ENCODE data around the gene TTC19. TPM values are rescaled to one million over a fixed set of nuclear protein-coding genes. Genes with fewer than 3 reads are reported as not detected.
"Not testable (repeated sequence)": the region's sequence is repeated elsewhere in the genome, so short reads cannot be mapped to it uniquely, and the experiment has no call there.

TTC19 gene
- total RNA-seq, 2 donors from 2014 or later, result 44.5 to 55.2 TPM

- H3K9ac ChIP-seq (ENCODE audit: low read depth in 2 of 2, low read length in 2 of 2), result no peak overlapping the region
- H3K9me3 ChIP-seq, result no peaks in the 10 kb centered on the region
- no peaks in the 10 kb centered on the region for H3K27me3 ChIP-seq
- intact Hi-C loops (cut with DNase I), result no loop called here
- DNase-seq, result no peak
- no peak for TF ChIP-seq CTCF (IDR thresholded peaks at IDR 0.05)
- no peak overlapping the region for H3K27ac ChIP-seq
- peaks cover 12% of the 10 kb centered on the region for H3K36me3 ChIP-seq
- no peak overlapping the region for H3K4me3 ChIP-seq
- no peaks in the 10 kb centered on the region for H3K4me1 ChIP-seq
These were observed 51.2 kb downstream of the TTC19 start for GRCh38 chr17:16050844-16051243.

GRCh38 chr17:16052486-16052885, 52.9 kb downstream of the TTC19 start:
- no peak for TF ChIP-seq CTCF (IDR thresholded peaks at IDR 0.05)
- DNase-seq, result no peak
- H3K36me3 ChIP-seq, result peaks cover 11% of the 10 kb centered on the region

GRCh38 chr17:16055139-16055538, 55.5 kb downstream of the TTC19 start:
- intact Hi-C loops (cut with DNase I); H3K4me3 ChIP-seq; H3K9ac ChIP-seq (ENCODE audit: low read depth in 2 of 2, low read length in 2 of 2); H3K9me3 ChIP-seq; H3K27ac ChIP-seq; H3K4me1 ChIP-seq; DNase-seq; H3K27me3 ChIP-seq: not testable (repeated sequence)
- peaks cover 14% of the 10 kb centered on the region for H3K36me3 ChIP-seq

More at GRCh38 chr17:16052486-16052885, 52.9 kb downstream of the TTC19 start:
- H3K27ac ChIP-seq, result no peak overlapping the region
- no peak overlapping the region for H3K4me3 ChIP-seq
- H3K9me3 ChIP-seq, result no peaks in the 10 kb centered on the region
- H3K4me1 ChIP-seq, result no peaks in the 10 kb centered on the region
- intact Hi-C loops (cut with DNase I), result no loop called here
- H3K9ac ChIP-seq (ENCODE audit: low read depth in 2 of 2, low read length in 2 of 2), result no peak overlapping the region
- no peaks in the 10 kb centered on the region for H3K27me3 ChIP-seq

GRCh38 chr17:16061631-16062030, 62.0 kb downstream of the TTC19 start:
- Histone ChIP-seq H3K27me3 (no peaks in the 10 kb centered on the region), H3K27ac (no peak overlapping the region), H3K9ac (ENCODE audit: low read depth in 2 of 2, low read length in 2 of 2) (no peak overlapping the region), H3K9me3 (no peaks in the 10 kb centered on the region), H3K4me1 (no peaks in the 10 kb centered on the region), H3K36me3 (peaks cover 25% of the 10 kb centered on the region), H3K4me3 (no peak overlapping the region)
- no peak for TF ChIP-seq CTCF (IDR thresholded peaks at IDR 0.05)
- no peak for DNase-seq
- intact Hi-C loops (cut with DNase I), result no loop called here

- no peak for TF ChIP-seq CTCF (IDR thresholded peaks at IDR 0.05)
- Histone ChIP-seq H3K9ac (ENCODE audit: low read depth in 2 of 2, low read length in 2 of 2) (no peak overlapping the region), H3K4me1 (no peaks in the 10 kb centered on the region), H3K27ac (no peak overlapping the region), H3K27me3 (no peaks in the 10 kb centered on the region), H3K36me3 (peaks cover 34% of the 10 kb centered on the region), H3K4me3 (no peak overlapping the region), H3K9me3 (no peaks in the 10 kb centered on the region)
- DNase-seq, result no peak
- intact Hi-C loops (cut with DNase I), result no loop called here
These were observed 66.5 kb downstream of the TTC19 start for GRCh38 chr17:16066125-16066524.

GRCh38 chr17:16068323-16068722, 68.7 kb downstream of the TTC19 start:
- H3K36me3 ChIP-seq, result peaks cover 33% of the 10 kb centered on the region
- H3K27ac ChIP-seq, result no peak overlapping the region
- intact Hi-C loops (cut with DNase I), result no loop called here

More at GRCh38 chr17:16068323-16068722, 68.7 kb downstream of the TTC19 start:
- TF ChIP-seq CTCF (IDR thresholded peaks at IDR 0.05), result no peak
- H3K4me1 ChIP-seq, result no peaks in the 10 kb centered on the region
- H3K9me3 ChIP-seq, result no peaks in the 10 kb centered on the region
- no peak overlapping the region for H3K9ac ChIP-seq (ENCODE audit: low read depth in 2 of 2, low read length in 2 of 2)
- DNase-seq, result no peak
- no peaks in the 10 kb centered on the region for H3K27me3 ChIP-seq
- H3K4me3 ChIP-seq, result no peak overlapping the region

Measured in colonic mucosa (tissue), 4 donors.